Measurements from ENCODE around the gene ZNF132.

DNA sequence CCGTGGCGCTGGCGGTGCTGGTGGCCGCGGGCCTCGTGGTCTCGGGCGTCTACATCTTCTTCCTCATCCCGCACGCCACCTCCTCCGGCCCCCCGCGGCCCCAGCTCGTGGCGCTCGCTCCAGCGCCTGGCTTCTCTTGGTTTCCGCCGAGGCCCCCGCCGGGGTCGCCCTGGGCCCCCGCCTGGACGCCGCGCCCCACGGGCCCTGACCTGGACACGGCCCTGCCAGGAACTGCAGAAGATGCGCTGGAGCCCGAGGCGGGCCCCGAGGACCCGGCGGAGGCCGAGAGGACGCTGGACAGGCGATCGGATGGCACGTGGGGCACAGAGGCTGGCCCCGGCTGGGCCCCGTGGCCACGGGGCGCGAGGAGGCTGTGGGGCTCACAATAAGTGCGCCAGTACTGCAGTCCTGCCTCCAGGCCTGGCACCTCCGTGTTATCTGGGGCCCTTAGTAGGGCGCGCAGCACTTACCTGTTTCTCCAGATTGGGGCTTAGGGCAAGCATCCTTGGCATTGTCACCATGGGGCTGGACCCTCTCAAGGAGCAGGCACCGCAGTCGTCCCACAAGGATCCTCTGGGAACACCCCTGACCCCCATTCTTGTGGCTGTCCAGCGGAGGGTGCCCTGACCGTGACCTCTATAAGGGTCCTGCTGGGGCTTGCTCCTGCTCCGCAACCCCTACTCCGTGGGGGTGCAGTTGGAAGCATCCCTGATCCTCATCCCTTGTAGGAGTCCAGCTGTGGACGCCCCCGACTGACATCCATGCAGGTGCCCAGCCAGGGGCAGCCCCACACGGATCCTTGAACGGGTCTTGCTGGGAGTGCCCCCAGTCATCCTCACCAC lies 43.0 kb downstream of the ZNF132 start:
- TF ChIP-seq, protein P1, sequence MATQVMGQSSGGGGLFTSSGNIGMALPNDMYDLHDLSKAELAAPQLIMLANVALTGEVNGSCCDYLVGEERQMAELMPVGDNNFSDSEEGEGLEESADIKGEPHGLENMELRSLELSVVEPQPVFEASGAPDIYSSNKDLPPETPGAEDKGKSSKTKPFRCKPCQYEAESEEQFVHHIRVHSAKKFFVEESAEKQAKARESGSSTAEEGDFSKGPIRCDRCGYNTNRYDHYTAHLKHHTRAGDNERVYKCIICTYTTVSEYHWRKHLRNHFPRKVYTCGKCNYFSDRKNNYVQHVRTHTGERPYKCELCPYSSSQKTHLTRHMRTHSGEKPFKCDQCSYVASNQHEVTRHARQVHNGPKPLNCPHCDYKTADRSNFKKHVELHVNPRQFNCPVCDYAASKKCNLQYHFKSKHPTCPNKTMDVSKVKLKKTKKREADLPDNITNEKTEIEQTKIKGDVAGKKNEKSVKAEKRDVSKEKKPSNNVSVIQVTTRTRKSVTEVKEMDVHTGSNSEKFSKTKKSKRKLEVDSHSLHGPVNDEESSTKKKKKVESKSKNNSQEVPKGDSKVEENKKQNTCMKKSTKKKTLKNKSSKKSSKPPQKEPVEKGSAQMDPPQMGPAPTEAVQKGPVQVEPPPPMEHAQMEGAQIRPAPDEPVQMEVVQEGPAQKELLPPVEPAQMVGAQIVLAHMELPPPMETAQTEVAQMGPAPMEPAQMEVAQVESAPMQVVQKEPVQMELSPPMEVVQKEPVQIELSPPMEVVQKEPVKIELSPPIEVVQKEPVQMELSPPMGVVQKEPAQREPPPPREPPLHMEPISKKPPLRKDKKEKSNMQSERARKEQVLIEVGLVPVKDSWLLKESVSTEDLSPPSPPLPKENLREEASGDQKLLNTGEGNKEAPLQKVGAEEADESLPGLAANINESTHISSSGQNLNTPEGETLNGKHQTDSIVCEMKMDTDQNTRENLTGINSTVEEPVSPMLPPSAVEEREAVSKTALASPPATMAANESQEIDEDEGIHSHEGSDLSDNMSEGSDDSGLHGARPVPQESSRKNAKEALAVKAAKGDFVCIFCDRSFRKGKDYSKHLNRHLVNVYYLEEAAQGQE (IDR thresholded peaks at IDR 0.05; ENCODE audit: unreplicated experiment): no peak
- TF ChIP-seq, protein P2, sequence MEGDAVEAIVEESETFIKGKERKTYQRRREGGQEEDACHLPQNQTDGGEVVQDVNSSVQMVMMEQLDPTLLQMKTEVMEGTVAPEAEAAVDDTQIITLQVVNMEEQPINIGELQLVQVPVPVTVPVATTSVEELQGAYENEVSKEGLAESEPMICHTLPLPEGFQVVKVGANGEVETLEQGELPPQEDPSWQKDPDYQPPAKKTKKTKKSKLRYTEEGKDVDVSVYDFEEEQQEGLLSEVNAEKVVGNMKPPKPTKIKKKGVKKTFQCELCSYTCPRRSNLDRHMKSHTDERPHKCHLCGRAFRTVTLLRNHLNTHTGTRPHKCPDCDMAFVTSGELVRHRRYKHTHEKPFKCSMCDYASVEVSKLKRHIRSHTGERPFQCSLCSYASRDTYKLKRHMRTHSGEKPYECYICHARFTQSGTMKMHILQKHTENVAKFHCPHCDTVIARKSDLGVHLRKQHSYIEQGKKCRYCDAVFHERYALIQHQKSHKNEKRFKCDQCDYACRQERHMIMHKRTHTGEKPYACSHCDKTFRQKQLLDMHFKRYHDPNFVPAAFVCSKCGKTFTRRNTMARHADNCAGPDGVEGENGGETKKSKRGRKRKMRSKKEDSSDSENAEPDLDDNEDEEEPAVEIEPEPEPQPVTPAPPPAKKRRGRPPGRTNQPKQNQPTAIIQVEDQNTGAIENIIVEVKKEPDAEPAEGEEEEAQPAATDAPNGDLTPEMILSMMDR (conservative IDR thresholded peaks at IDR 0.05; ENCODE audit: low read depth in 2 of 2): no peak
- TF ChIP-seq ETS1 (IDR thresholded peaks at IDR 0.05): no peak
- TF ChIP-seq EZH2 (IDR thresholded peaks at IDR 0.05; ENCODE audit: low read depth, unreplicated experiment): no peak
- TF ChIP-seq ZNF331 (CRISPR knock-in tag; IDR thresholded peaks at IDR 0.05; ENCODE audit: low read depth): no peak
- TF ChIP-seq EZH2phosphoT487 (IDR thresholded peaks at IDR 0.05; ENCODE audit: unreplicated experiment): no peak
- no peak for TF ChIP-seq POLR2AphosphoS5 (IDR thresholded peaks at IDR 0.05; ENCODE audit: low read depth)
- no peak for TF ChIP-seq NANOG (IDR thresholded peaks at IDR 0.05; ENCODE audit: borderline replicate concordance)
- TF ChIP-seq JUNB (IDR thresholded peaks at IDR 0.05; ENCODE audit: unreplicated experiment): no peak
- TF ChIP-seq ZNF114 (CRISPR knock-in tag; IDR thresholded peaks at IDR 0.05): no peak
